HEK293 (cell line): ENCODE results near the gene CENPVL1.

Experiments
- CTCF ChIA-PET: fragments of 350-600 bp; formaldehyde crosslinking; extraction: SDS; loops from one replicate; lab custom pipeline; 2021; ENCODE audit warnings: antibody characterized with exemption; lab: Yijun Ruan, JAX
- POLR2A ChIA-PET: fragments of 300-600 bp; formaldehyde crosslinking; extraction: SDS; loops from one replicate; lab custom pipeline; 2020; ENCODE audit warnings: antibody characterized with exemption, inconsistent platforms; lab: Yijun Ruan, JAX
- H3K27ac ChIP-seq: fragments of 200-500 bp; sonication (Bioruptor generic); 2 replicates; pipeline ENCODE4 v1.5.1; 2014; ENCODE audit warnings: low read depth, low read length, control low read depth, inconsistent platforms; ENCODE audit errors: extremely low read depth
- H3K36me3 ChIP-seq, 2 experiments: fragments of 200-500 bp in 1 of 2; sonication (Bioruptor generic) in 1 of 2; 1 replicate in 1 of 2; 2 replicates in 1 of 2; pipeline ENCODE4 v1.5.1; 2014 to 2017; ENCODE audit warnings: inconsistent platforms in 2 of 2, low read length in 2 of 2; ENCODE audit not compliant: control insufficient read depth in 2 of 2, insufficient read depth in 1 of 2
- H3K4me1 ChIP-seq: fragments of 200-500 bp; sonication (Bioruptor generic); 2 replicates; pipeline ENCODE4 v1.5.1; 2014; ENCODE audit warnings: mild to moderate bottlenecking, low read length, inconsistent platforms; ENCODE audit not compliant: control insufficient read depth, insufficient read depth
- H3K4me3 ChIP-seq: 2 replicates; pipeline ENCODE4 v1.5.1; 2011; ENCODE audit warnings: low read depth, mild to moderate bottlenecking, control low read depth, low read length, moderate library complexity
- H3K9me3 ChIP-seq: fragments of 200-500 bp; sonication (Bioruptor generic); 2 replicates; pipeline ENCODE4 v1.5.1; 2014; ENCODE audit warnings: low read depth, low read length, inconsistent platforms; ENCODE audit not compliant: control insufficient read depth, insufficient read depth
- ATF2 ChIP-seq: fragments of 450-650 bp; formaldehyde crosslinking; IDR thresholded peaks from 2 replicates; pipeline ENCODE4 v1.5.1; 2016; ENCODE audit warnings: missing biosample characterization, missing genetic modification characterization, low read depth
- HOXD13 ChIP-seq: sonication (generic); formaldehyde crosslinking; IDR thresholded peaks from 2 replicates; pipeline ENCODE4 v1.8.0; 2022; ENCODE audit warnings: missing genetic modification reagents, borderline replicate concordance
- OVOL3 ChIP-seq: fragments of 450-650 bp; formaldehyde crosslinking; IDR thresholded peaks from 2 replicates; pipeline ENCODE4 v1.5.1; 2016; ENCODE audit warnings: missing biosample characterization, missing genetic modification characterization
- PRDM4 ChIP-seq: fragments of 450-650 bp; formaldehyde crosslinking; IDR thresholded peaks from 2 replicates; pipeline ENCODE4 v1.5.1; 2017; ENCODE audit warnings: missing biosample characterization, missing genetic modification characterization
- ZBTB8A ChIP-seq: fragments of 450-650 bp; formaldehyde crosslinking; IDR thresholded peaks from 2 replicates; pipeline ENCODE4 v1.5.1; 2016; ENCODE audit warnings: missing biosample characterization, missing genetic modification characterization
- ZFHX2 ChIP-seq: fragments of 450-650 bp; formaldehyde crosslinking; conservative IDR thresholded peaks from 2 replicates; pipeline ENCODE4 v1.5.1; 2016; ENCODE audit warnings: missing biosample characterization, missing genetic modification characterization
- ZFP69B ChIP-seq: fragments of 450-650 bp; formaldehyde crosslinking; IDR thresholded peaks from 2 replicates; pipeline ENCODE4 v1.5.1; 2016; ENCODE audit warnings: missing biosample characterization, missing genetic modification characterization
- ZIC2 ChIP-seq: fragments of 450-650 bp; formaldehyde crosslinking; IDR thresholded peaks from 2 replicates; pipeline ENCODE4 v1.5.1; 2016; ENCODE audit warnings: missing biosample characterization, missing genetic modification characterization
- ZNF133 ChIP-seq: fragments of 450-650 bp; formaldehyde crosslinking; IDR thresholded peaks from 2 replicates; pipeline ENCODE4 v1.5.1; 2016; ENCODE audit warnings: missing biosample characterization, missing genetic modification characterization
- ZNF335 ChIP-seq: fragments of 450-650 bp; formaldehyde crosslinking; conservative IDR thresholded peaks from 2 replicates; pipeline ENCODE4 v1.5.1; 2016; ENCODE audit warnings: missing biosample characterization, missing genetic modification characterization
- ZNF362 ChIP-seq: fragments of 450-650 bp; formaldehyde crosslinking; IDR thresholded peaks from 2 replicates; pipeline ENCODE4 v1.5.1; 2016; ENCODE audit warnings: missing biosample characterization, missing genetic modification characterization
- ZNF394 ChIP-seq: fragments of 450-650 bp; formaldehyde crosslinking; IDR thresholded peaks from 2 replicates; pipeline ENCODE4 v1.5.1; 2016; ENCODE audit warnings: missing biosample characterization, missing genetic modification characterization, mild to moderate bottlenecking, moderate library complexity, borderline replicate concordance
- ZNF48 ChIP-seq: fragments of 450-650 bp; formaldehyde crosslinking; IDR thresholded peaks from 2 replicates; pipeline ENCODE4 v1.5.1; 2016; ENCODE audit warnings: missing biosample characterization, missing genetic modification characterization
- ZNF558 ChIP-seq: fragments of 450-650 bp; formaldehyde crosslinking; IDR thresholded peaks from 2 replicates; pipeline ENCODE4 v1.5.1; 2016; ENCODE audit warnings: missing biosample characterization, missing genetic modification characterization
- ZNF621 ChIP-seq: fragments of 450-650 bp; formaldehyde crosslinking; IDR thresholded peaks from 2 replicates; pipeline ENCODE4 v1.5.1; 2017; ENCODE audit warnings: missing biosample characterization, missing genetic modification characterization
- ZNF658 ChIP-seq: fragments of 450-650 bp; formaldehyde crosslinking; IDR thresholded peaks from 2 replicates; pipeline ENCODE4; 2016; ENCODE audit warnings: missing biosample characterization, missing genetic modification characterization
- ZNF701 ChIP-seq: fragments of 450-650 bp; formaldehyde crosslinking; IDR thresholded peaks from 2 replicates; pipeline ENCODE4 v1.5.1; 2016; ENCODE audit warnings: missing biosample characterization, missing genetic modification characterization
- ZNF792 ChIP-seq: fragments of 450-650 bp; formaldehyde crosslinking; IDR thresholded peaks from 2 replicates; pipeline ENCODE4 v1.5.1; 2016; ENCODE audit warnings: missing biosample characterization, missing genetic modification characterization
- TF ChIP-seq, protein P1 (sequence below): fragments of 450-650 bp; formaldehyde crosslinking; IDR thresholded peaks from 2 replicates; pipeline ENCODE4 v1.5.1; 2017; ENCODE audit warnings: missing biosample characterization, missing genetic modification characterization
- TF ChIP-seq, protein P2 (sequence below): fragments of 450-650 bp; formaldehyde crosslinking; IDR thresholded peaks from 2 replicates; pipeline ENCODE4 v1.5.1; 2016; ENCODE audit warnings: missing biosample characterization, missing genetic modification characterization

CENPVL1 gene

DNA sequence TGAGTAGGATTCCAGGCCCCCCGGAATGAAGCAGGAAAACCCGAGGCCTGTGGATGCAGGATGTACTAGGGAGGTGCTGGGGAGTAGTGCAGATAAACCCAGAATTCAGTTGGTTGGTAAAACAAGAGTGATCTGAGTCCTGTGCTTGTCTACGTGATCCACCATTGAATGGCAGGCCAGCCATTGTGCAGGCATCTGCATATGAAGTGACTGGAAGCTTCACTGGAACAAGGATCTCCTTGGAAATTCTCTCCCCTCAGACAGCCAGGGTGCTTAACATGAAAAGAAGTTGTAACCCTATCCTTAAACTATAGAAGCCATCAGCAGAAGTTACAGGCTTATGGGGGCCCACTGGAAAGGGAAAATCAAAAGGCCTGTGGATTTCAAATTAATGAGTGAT lies 32.3 kb downstream of the CENPVL1 start:
- no peaks in the 10 kb centered on the region for H3K4me1 ChIP-seq
- no peak overlapping the region for H3K27ac ChIP-seq
- TF ChIP-seq ZNF133 (tag by site-specific recombination) (no peak), ZBTB8A (tag by site-specific recombination) (no peak), ZNF792 (tag by site-specific recombination) (no peak), ZNF335 (tag by site-specific recombination) (no peak), ZFP69B (tag by site-specific recombination) (no peak), ZNF621 (tag by site-specific recombination) (no peak), PRDM4 (tag by site-specific recombination) (no peak), ZFHX2 (tag by site-specific recombination) (no peak), ZNF362 (tag by site-specific recombination) (no peak), ZIC2 (tag by site-specific recombination) (no peak), ZNF48 (tag by site-specific recombination) (no peak), ZNF558 (tag by site-specific recombination) (no peak), ATF2 (no peak), OVOL3 (no peak), ZNF394 (no peak), ZNF658 (no peak)
- TF ChIP-seq, protein P1, sequence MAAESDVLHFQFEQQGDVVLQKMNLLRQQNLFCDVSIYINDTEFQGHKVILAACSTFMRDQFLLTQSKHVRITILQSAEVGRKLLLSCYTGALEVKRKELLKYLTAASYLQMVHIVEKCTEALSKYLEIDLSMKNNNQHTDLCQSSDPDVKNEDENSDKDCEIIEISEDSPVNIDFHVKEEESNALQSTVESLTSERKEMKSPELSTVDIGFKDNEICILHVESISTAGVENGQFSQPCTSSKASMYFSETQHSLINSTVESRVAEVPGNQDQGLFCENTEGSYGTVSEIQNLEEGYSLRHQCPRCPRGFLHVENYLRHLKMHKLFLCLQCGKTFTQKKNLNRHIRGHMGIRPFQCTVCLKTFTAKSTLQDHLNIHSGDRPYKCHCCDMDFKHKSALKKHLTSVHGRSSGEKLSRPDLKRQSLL (tag by site-specific recombination): no peak
- no peak overlapping the region for H3K4me3 ChIP-seq
- ChIA-PET CTCF (no interaction called here), POLR2A (no interaction called here)
- H3K36me3 ChIP-seq: peaks cover 0 to 14% of the 10 kb centered on the region in 2 experiments; a peak in 1 of 3 replicates
- H3K9me3 ChIP-seq: no peaks in the 10 kb centered on the region

GRCh38 chrX:51743179-51743957 lies 33.1 kb downstream of the CENPVL1 start, which contains the start of gene GSPT2:
Gene GSPT2, plus strand, starts transcription at chrX:51743442. Its CDS starts 185 bp downstream, at chrX:51743627.
- POLR2A ChIA-PET: no interaction called here
- CTCF ChIA-PET: interaction anchor here (0.6 kb wide), 1 partner anchor 59 kb away, joined by 3 read pairs; no protein-coding TSS in a partner anchor
- H3K9me3 ChIP-seq: no peaks in the 10 kb centered on the region
- TF ChIP-seq ZNF701 (tag by site-specific recombination) (no peak), HOXD13 (CRISPR knock-in tag) (no peak), OVOL3 (no peak)
- TF ChIP-seq, protein P2, sequence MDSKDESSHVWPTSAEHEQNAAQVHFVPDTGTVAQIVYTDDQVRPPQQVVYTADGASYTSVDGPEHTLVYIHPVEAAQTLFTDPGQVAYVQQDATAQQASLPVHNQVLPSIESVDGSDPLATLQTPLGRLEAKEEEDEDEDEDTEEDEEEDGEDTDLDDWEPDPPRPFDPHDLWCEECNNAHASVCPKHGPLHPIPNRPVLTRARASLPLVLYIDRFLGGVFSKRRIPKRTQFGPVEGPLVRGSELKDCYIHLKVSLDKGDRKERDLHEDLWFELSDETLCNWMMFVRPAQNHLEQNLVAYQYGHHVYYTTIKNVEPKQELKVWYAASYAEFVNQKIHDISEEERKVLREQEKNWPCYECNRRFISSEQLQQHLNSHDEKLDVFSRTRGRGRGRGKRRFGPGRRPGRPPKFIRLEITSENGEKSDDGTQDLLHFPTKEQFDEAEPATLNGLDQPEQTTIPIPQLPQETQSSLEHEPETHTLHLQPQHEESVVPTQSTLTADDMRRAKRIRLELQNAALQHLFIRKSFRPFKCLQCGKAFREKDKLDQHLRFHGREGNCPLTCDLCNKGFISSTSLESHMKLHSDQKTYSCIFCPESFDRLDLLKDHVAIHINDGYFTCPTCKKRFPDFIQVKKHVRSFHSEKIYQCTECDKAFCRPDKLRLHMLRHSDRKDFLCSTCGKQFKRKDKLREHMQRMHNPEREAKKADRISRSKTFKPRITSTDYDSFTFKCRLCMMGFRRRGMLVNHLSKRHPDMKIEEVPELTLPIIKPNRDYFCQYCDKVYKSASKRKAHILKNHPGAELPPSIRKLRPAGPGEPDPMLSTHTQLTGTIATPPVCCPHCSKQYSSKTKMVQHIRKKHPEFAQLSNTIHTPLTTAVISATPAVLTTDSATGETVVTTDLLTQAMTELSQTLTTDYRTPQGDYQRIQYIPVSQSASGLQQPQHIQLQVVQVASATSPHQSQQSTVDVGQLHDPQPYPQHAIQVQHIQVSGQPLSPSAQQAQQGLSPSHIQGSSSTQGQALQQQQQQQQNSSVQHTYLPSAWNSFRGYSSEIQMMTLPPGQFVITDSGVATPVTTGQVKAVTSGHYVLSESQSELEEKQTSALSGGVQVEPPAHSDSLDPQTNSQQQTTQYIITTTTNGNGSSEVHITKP (tag by site-specific recombination): peak; percentile 39; the same call in 1 of the 2 replicates

More at GRCh38 chrX:51743179-51743957, 33.1 kb downstream of the CENPVL1 start, which contains the start of gene GSPT2:
- Histone ChIP-seq H3K36me3 (peaks cover 0 to 14% of the 10 kb centered on the region in 2 experiments; a peak in 1 of 3 replicates), H3K4me3 (peak within 1 kb of the TSS; percentile 75), H3K27ac (no peak within 1 kb of the TSS), H3K4me1 (no peaks in the 10 kb centered on the region)
